Heart left ventricle (tissue), 16 donors: ENCODE data around the gene THSD4. TPM values are rescaled to one million over a fixed set of nuclear protein-coding genes. Genes with fewer than 3 reads are reported as not detected.

ENCODE experiments used
- ATAC-seq, 4 donors: fragments of 200-7000 bp; cut with Tn5 transposase; one replicate each; pipeline ENCODE4 v1.9.1; 2020 to 2022; ENCODE audit warnings: moderate library complexity in 4 of 4, mild to moderate bottlenecking in 3 of 4, moderate number of reproducible peaks in 1 of 4
- DNase-seq, 5 donors: peaks; one replicate each; pipeline ENCODE4 v3.0.0-alpha.2; 2020
- H3K27ac ChIP-seq, 12 donors: fragments of 200-600 bp; sonication (generic) in 4 of 12; one replicate each; pipeline versions ENCODE4 v1.5.0 to v1.8.0; 2016 to 2022; ENCODE audit warnings: mild to moderate bottlenecking in 2 of 12
- H3K27me3 ChIP-seq, 9 donors: fragments of 200-600 bp; sonication (generic) in 2 of 9; one replicate each; pipeline versions ENCODE4 v1.5.1 to v1.8.0; 2016 to 2022; ENCODE audit warnings: mild to moderate bottlenecking in 3 of 9
- H3K36me3 ChIP-seq, 9 donors: fragments of 200-600 bp; sonication (generic) in 2 of 9; one replicate each; pipeline versions ENCODE4 v1.5.0 to v1.8.0; 2018 to 2022; ENCODE audit warnings: mild to moderate bottlenecking in 2 of 9
- H3K4me1 ChIP-seq, 12 donors: fragments of 200-600 bp; sonication (generic) in 4 of 12; one replicate each; pipeline versions ENCODE4 v1.5.0 to v1.8.0; 2016 to 2022; ENCODE audit warnings: mild to moderate bottlenecking in 3 of 12
- H3K4me3 ChIP-seq, 12 donors: fragments of 200-600 bp; sonication (generic) in 4 of 12; one replicate each; pipeline versions ENCODE4 v1.5.0 to v1.8.0; 2017 to 2022; ENCODE audit warnings: mild to moderate bottlenecking in 9 of 12, moderate library complexity in 4 of 12
- H3K9me3 ChIP-seq, 12 donors: fragments of 200-600 bp; sonication (generic) in 4 of 12; one replicate each; pipeline versions ENCODE4 v1.5.0 to v1.8.0; 2016 to 2022; ENCODE audit warnings: mild to moderate bottlenecking in 1 of 12
- POLR2A ChIP-seq, 2 donors: fragments of 450-650 bp; IDR thresholded peaks; one replicate each; pipeline ENCODE4 v1.6.1; 2017; ENCODE audit warnings: antibody characterized with exemption in 2 of 2, mild to moderate bottlenecking in 2 of 2, moderate library complexity in 2 of 2
- WGBS, 4 donors: extraction: QIAGEN DNeasy Blood & Tissue Kit in 2 of 4; methylation state at CpG; one replicate each; pipeline versions ENCODE4 v1.1.5 to v1.1.7; 2013 to 2018; 5-methylcytosine and 5-hydroxymethylcytosine counted together
- intact Hi-C, 10 donors: fragments of 100-400 bp; cut with DNase I; formaldehyde crosslinking; loops; one replicate each; pipeline versions ENCODE4 v1.11.1 to v1.14.2; 2022
- polyA plus RNA-seq, 2 donors: library from polyadenylated mRNA; stranded (reverse); fragments of 200-250 nt; gene quantifications; one replicate each; pipeline ENCODE4 v1.2.3, GENCODE V29; 2013
- total RNA-seq, 9 donors: library from RNA; depleted of rRNA in 2 of 9; stranded (reverse); fragments of >200 nt in 2 of 9; fragmentation: NEBNext Ultra II Directional in 3 of 9; extraction: Animal tissue kit (Norgen Biotek cat#: 25700) in 3 of 9; gene quantifications; one replicate each; pipeline versions ENCODE4 v1.1.0 to v1.2.4, GENCODE V29; 2016 to 2023
- TF ChIP-seq, protein P1 (sequence below), 12 donors: fragments of 200-600 bp; sonication (generic) in 4 of 12; IDR thresholded peaks; one replicate each; pipeline versions ENCODE4 v1.5.0 to v1.8.0; 2018 to 2022; ENCODE audit warnings: antibody characterized with exemption in 12 of 12, mild to moderate bottlenecking in 5 of 12
- donor health status: ischemic (EF 13 %, LVEDD 7.1; RV severe dilation, severe dysfunction).
- donor health status: healthy with polysubstance abuse.
- donor health status: DM: no; HTN: yes; CAD: no.
- donor health status: DM: no; HTN: no; CAD: no.
- donor health status: ischemic (EF 25% LVEDD 6.9; RV normal size, moderate dysfunction).
- donor health status: ischemic (EF 25% LVEDD 5.7; RV mildly dilated, moderate dysfunction).
- donor health status: healthy.
- donor health status: DM: yes; HTN: yes; CAD: no.
- donor health status: ischemic (EF 35%, LVEDD 5.7; RV mildly dilated, moderate dysfunction).
- donor health status: nonischemic (EF 11% LVEDD 7.7; RV severe dilation, severe dysfunction).
- donor health status: DM: yes; HTN: yes; CAD: no.
- donor health status: PGD.
- donor health status: ischemic (EF 29% LVEDD 5.4; RV normal size, mild dysfunction).
- donor health status: nonischemic (EF 23%, LVEDD 6.1; RV moderate dilation, normal function).

THSD4 gene
- total and polyA plus RNA-seq, 11 donors = 32.6 to 206 (median 93.2) TPM

DNA sequence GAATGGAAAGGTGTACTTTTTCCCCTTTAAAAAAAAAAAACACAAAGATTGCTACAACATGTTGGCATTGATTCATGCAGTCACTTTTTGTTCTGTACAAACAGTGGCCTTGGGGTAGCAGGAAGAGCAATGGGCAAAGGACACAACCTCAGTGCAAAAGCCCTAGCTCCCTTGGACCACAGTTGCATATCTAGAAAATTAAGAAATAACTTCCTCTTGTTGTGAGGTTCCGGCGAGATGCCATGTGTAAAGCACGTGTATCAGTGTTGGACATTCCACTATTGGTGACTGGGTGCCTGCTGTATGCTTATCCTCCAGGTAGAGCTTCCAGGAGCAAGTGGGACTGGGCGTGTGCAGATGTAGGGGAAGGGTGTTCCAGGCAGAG, 164.5 kb downstream of the THSD4 start:
- intact Hi-C loops = no loop called here
- peak overlapping the region in 9 of 12 donors; percentile 23 to 72 (median 53) for H3K27ac ChIP-seq
- no peak overlapping the region for H3K4me3 ChIP-seq
- TF ChIP-seq POLR2A (IDR thresholded peaks at IDR 0.05) = no peak
- TF ChIP-seq, protein P1, sequence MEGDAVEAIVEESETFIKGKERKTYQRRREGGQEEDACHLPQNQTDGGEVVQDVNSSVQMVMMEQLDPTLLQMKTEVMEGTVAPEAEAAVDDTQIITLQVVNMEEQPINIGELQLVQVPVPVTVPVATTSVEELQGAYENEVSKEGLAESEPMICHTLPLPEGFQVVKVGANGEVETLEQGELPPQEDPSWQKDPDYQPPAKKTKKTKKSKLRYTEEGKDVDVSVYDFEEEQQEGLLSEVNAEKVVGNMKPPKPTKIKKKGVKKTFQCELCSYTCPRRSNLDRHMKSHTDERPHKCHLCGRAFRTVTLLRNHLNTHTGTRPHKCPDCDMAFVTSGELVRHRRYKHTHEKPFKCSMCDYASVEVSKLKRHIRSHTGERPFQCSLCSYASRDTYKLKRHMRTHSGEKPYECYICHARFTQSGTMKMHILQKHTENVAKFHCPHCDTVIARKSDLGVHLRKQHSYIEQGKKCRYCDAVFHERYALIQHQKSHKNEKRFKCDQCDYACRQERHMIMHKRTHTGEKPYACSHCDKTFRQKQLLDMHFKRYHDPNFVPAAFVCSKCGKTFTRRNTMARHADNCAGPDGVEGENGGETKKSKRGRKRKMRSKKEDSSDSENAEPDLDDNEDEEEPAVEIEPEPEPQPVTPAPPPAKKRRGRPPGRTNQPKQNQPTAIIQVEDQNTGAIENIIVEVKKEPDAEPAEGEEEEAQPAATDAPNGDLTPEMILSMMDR (IDR thresholded peaks at IDR 0.05) = no peak
- WGBS, 4 donors = 87 to 91% (median 90%) methylated on average over 4 of the region's 4 CpGs
- no peaks in the 10 kb centered on the region for H3K36me3 ChIP-seq
- ATAC-seq (peak in 1 of 4 donors; percentile 3), DNase-seq (no peak)
- H3K4me1 ChIP-seq = peaks cover 0 to 33% (median 16%) of the 10 kb centered on the region in 12 donors
- H3K27me3 ChIP-seq = no peaks in the 10 kb centered on the region
- no peaks in the 10 kb centered on the region for H3K9me3 ChIP-seq

DNA sequence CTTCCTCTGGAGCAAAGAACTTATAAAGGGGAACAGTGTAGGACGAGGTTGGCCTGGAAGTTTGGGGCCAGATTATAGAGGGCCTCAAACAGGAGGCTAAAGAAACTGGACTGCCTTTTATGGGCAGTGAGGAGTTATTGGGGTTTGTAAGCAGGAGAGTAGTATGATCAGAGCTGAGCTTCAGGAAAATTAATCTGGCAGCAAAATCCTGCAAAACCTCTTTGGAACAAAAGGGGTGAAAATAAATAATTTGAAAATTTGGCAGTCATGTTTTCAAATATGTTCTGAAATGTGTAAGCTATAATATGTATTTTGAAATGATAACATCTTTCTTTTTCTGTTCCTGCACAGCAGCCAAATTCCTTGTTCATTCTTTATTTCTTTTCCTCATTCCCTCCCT, 164.9 kb downstream of the THSD4 start:
- 77 to 86% (median 81%) methylated on average over 1 of the region's 1 CpG for WGBS, 4 donors
- TF ChIP-seq, protein P1 (IDR thresholded peaks at IDR 0.05) = no peak
- TF ChIP-seq POLR2A (IDR thresholded peaks at IDR 0.05) = no peak
- peaks cover 0 to 33% (median 13%) of the 10 kb centered on the region in 12 donors for H3K4me1 ChIP-seq
- H3K4me3 ChIP-seq = no peak overlapping the region
- no peaks in the 10 kb centered on the region for H3K36me3 ChIP-seq
- H3K9me3 ChIP-seq = no peaks in the 10 kb centered on the region
- ATAC-seq = no peak
- no peaks in the 10 kb centered on the region for H3K27me3 ChIP-seq
- intact Hi-C loops = no loop called here
- peak overlapping the region in 7 of 12 donors; percentile 3 to 72 (median 31) for H3K27ac ChIP-seq
- DNase-seq = no peak

DNA sequence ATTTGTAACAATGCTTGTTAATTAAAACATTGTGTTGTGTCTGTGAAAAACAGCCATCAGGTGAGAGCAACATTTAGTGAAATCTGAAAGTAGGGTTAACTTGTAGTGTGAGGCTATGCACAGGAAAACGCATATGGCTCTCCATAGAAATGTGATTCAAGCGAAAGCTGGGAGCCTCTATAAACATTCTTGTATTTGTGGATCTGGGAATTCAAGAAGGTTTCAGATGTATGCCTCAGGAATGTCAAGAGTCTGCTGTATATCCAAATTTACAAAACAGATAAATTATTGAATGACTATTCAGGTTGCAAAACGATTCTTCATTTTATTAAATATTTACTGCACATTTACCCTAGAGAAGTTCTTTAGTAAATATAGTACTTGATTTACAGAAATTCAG, 166.0 kb downstream of the THSD4 start:
- Histone ChIP-seq H3K9me3 (no peaks in the 10 kb centered on the region), H3K27ac (peak overlapping the region in 1 of 12 donors; percentile 57), H3K36me3 (no peaks in the 10 kb centered on the region), H3K27me3 (no peaks in the 10 kb centered on the region), H3K4me3 (no peak overlapping the region), H3K4me1 (peaks cover 0 to 33% (median 13%) of the 10 kb centered on the region in 12 donors)
- intact Hi-C loops = no loop called here
- DNase-seq (no peak), ATAC-seq (no peak)
- no peak for TF ChIP-seq POLR2A (IDR thresholded peaks at IDR 0.05)
- TF ChIP-seq, protein P1 (IDR thresholded peaks at IDR 0.05) = no peak
- 71 to 88% (median 83%) methylated on average over 3 of the region's 3 CpGs for WGBS, 4 donors

DNA sequence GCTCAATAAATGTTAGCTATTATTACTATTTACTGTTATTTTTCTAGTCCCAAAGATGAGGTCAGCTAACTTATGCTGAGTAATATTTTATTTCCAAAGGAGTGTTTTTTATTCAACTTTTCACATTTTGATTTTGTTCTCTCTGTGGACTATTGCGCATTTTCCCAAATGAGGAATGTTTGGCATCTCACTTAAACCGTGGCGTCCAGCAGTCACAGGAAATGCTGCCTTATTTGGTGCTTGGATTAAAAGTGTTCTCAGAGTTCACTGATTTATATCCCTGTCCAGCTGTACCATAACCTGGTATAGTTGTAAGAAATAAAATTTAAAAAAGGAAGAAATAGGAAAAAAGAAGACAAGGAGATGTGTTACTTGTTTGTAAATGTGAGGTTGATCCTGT, 166.8 kb downstream of the THSD4 start:
- no peaks in the 10 kb centered on the region for H3K9me3 ChIP-seq
- H3K27ac ChIP-seq = peak overlapping the region in 5 of 12 donors; percentile 22 to 57 (median 31)
- TF ChIP-seq, protein P1 (IDR thresholded peaks at IDR 0.05) = no peak
- TF ChIP-seq POLR2A (IDR thresholded peaks at IDR 0.05) = no peak
- intact Hi-C loops = no loop called here
- peak in 2 of 4 donors; percentile 27 to 34 for ATAC-seq
- no peak overlapping the region for H3K4me3 ChIP-seq
- 35 to 49% (median 42%) methylated on average over 3 of the region's 3 CpGs for WGBS, 4 donors
- H3K36me3 ChIP-seq = no peaks in the 10 kb centered on the region
- no peak for DNase-seq
- H3K27me3 ChIP-seq = no peaks in the 10 kb centered on the region
- peaks cover 0 to 33% (median 13%) of the 10 kb centered on the region in 12 donors for H3K4me1 ChIP-seq
